Measurements from ENCODE around the gene IQGAP1. TPM values are rescaled to one million over a fixed set of nuclear protein-coding genes. Genes with fewer than 3 reads are reported as not detected.

IQGAP1 gene
- total RNA-seq, 1 experiment from 2014 or later = 72.4 TPM

DNA sequence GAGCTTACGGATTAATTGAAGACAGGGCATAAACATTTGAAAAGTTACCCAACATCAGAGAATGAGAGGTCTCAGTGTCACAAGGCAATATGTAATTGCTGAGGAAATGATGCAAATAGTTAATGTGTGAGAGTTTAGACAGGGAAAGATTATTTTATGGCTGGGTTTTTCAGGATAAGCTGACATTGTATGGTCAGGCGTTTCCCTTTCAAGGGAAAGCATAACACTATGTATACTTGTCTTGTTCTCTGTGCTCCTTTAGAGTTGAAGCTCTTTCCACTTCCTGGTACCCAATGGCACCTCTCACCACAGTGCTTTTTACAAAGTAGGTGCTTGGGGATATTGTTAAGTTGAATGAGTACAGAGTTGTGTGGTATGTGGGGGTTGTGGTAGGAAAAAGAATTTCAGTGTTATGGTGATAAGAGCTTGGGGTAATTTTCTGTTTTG lies 19.9 kb downstream of the IQGAP1 start:
- H3K4me1 ChIP-seq (ENCODE audit: insufficient read depth, low read length) = 0 out of 2 replicates have a peak, but pooled peaks cover 3% of the 10 kb centered on the region
- H3K4ac ChIP-seq (ENCODE audit: low read depth, low read length) = no peak overlapping the region
- H3K9me3 ChIP-seq (ENCODE audit: control insufficient read depth, low read depth, low read length) = no peaks in the 10 kb centered on the region
- Mint-ChIP-seq H3K27me3 (ENCODE audit: low read depth) (no peaks in the 10 kb centered on the region), H3K36me3 (ENCODE audit: insufficient read depth in 1 of 3, low read depth in 3 of 3) (peaks cover 6 to 9% (median 8%) of the 10 kb centered on the region in 3 experiments), H3K9me3 (peaks cover 3 to 4% of the 10 kb centered on the region in 2 experiments; a peak in 4 of 5 replicates), H3K4me1 (peaks cover 53 to 55% of the 10 kb centered on the region in 2 experiments), H3K27ac (peak overlapping the region in 2 of 3 experiments; percentile 17 to 21; a peak in 3 of 7 replicates), H3K4me3 (no peak overlapping the region)
- no peak overlapping the region for H2BK15ac ChIP-seq (ENCODE audit: low read depth, low read length)
- H3K23me2 ChIP-seq (ENCODE audit: insufficient read length, low read depth, low read length, poor library complexity, severe bottlenecking) = no peaks in the 10 kb centered on the region
- H2BK120ac ChIP-seq (ENCODE audit: low read depth, low read length, poor library complexity, severe bottlenecking) = no peak overlapping the region
- H2BK5ac ChIP-seq (ENCODE audit: insufficient read length, low read length) = no peak overlapping the region
- H3K79me1 ChIP-seq (ENCODE audit: insufficient read depth, low read depth, low read length, poor library complexity, severe bottlenecking) = peaks cover 4% of the 10 kb centered on the region
- no peak overlapping the region for H3T11ph ChIP-seq (ENCODE audit: low read length)
- H2AK5ac ChIP-seq (ENCODE audit: insufficient read length, low read length) = no peak overlapping the region
- no peak for DNase-seq
- no peak overlapping the region for H2AFZ ChIP-seq (ENCODE audit: low read length)
- no peaks in the 10 kb centered on the region for H3K27me3 ChIP-seq (ENCODE audit: insufficient read depth, low read length)
- no CpG with 5 or more reads among the region's 2 CpGs for WGBS (ENCODE audit: extremely low coverage, insufficient read length, low lambda C conversion rate)
- no peak overlapping the region for H3K27ac ChIP-seq (ENCODE audit: insufficient read length, low read depth, low read length)
- no peak overlapping the region for H2BK20ac ChIP-seq (ENCODE audit: low read depth, low read length, poor library complexity, severe bottlenecking)
- H3K4me2 ChIP-seq (ENCODE audit: insufficient read depth, insufficient read length, low read length) = no peak overlapping the region
- H3K79me2 ChIP-seq (ENCODE audit: insufficient read depth, low read length) = peaks cover 10% of the 10 kb centered on the region; the same call in 1 of the 2 replicates
- no peak overlapping the region for H4K5ac ChIP-seq (ENCODE audit: insufficient read length, low read depth, low read length)
- H3K23ac ChIP-seq (ENCODE audit: insufficient read length, low read depth, low read length) = no peak overlapping the region
- H3K18ac ChIP-seq (ENCODE audit: insufficient read length, low read depth, low read length) = no peak overlapping the region
- H4K20me1 ChIP-seq (ENCODE audit: control insufficient read depth, insufficient read depth, insufficient read length) = no peaks in the 10 kb centered on the region
- no peak overlapping the region for H3K14ac ChIP-seq (ENCODE audit: insufficient read depth, low read length)
- no peak overlapping the region for H2BK12ac ChIP-seq (ENCODE audit: insufficient read length, low read depth, low read length)
- H3K56ac ChIP-seq (ENCODE audit: insufficient read length, low read depth, low read length) = no peak overlapping the region
- H4K91ac ChIP-seq (ENCODE audit: insufficient read length, low read depth, low read length) = no peak overlapping the region
- TF ChIP-seq CTCF (conservative IDR thresholded peaks at IDR 0.05) = no peak
- no peak overlapping the region for H3K9ac ChIP-seq (ENCODE audit: extremely low read depth, insufficient read length, low read length)
- no peak overlapping the region for H4K8ac ChIP-seq (replicated peaks; ENCODE audit: insufficient read length, low read depth, low read length)

Measured in H9 (cell line).